ENCODE results near the gene URM1. TPM values are rescaled to one million over a fixed set of nuclear protein-coding genes. Genes with fewer than 3 reads are reported as not detected.

The URM1 gene
- total RNA-seq, 1 donor = 35.1 TPM

DNA sequence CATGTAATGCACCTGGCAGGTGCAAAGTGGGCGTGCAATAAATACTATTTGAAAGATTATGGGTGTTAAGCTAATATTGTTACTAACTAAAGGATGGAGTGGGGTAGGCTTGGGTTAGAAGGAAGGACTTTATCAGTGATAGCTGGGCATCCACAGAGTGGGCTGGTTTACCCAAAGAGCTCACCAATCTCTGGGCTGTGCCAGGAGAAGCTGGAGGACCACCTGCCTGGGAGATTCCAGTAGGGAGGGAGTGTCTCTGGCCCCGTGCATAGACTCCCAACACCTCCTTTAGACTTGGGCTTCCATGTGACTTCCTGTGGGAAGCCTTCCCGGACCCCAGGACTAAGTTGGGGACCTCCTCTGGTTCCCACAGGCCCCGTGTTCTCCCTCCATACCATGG, 5.6 kb upstream of the URM1 start:
- Histone ChIP-seq H4K20me1 (ENCODE audit: insufficient read depth, low read length) (no peaks in the 10 kb centered on the region), H3K79me2 (ENCODE audit: insufficient read depth, low read length) (no peaks in the 10 kb centered on the region), H3K27ac (ENCODE audit: low read depth, low read length) (no peak overlapping the region), H3K4me1 (ENCODE audit: insufficient read depth, low read length) (peaks cover 24% of the 10 kb centered on the region), H3K4me2 (ENCODE audit: insufficient read depth, low read length) (peak overlapping the region; percentile 76), H3K27me3 (ENCODE audit: insufficient read depth, low read length) (no peaks in the 10 kb centered on the region), H3K9me3 (ENCODE audit: low read depth, low read length) (no peaks in the 10 kb centered on the region), H2AFZ (ENCODE audit: low read length) (peak overlapping the region; percentile 92), H3K36me3 (ENCODE audit: insufficient read depth, low read length) (no peaks in the 10 kb centered on the region), H3K4me3 (ENCODE audit: insufficient read depth, low read length) (peak overlapping the region; percentile 70)
- peak; percentile 69 for DNase-seq (ENCODE audit: insufficient read length, low spot score, missing footprints)
- TF ChIP-seq, protein P1, sequence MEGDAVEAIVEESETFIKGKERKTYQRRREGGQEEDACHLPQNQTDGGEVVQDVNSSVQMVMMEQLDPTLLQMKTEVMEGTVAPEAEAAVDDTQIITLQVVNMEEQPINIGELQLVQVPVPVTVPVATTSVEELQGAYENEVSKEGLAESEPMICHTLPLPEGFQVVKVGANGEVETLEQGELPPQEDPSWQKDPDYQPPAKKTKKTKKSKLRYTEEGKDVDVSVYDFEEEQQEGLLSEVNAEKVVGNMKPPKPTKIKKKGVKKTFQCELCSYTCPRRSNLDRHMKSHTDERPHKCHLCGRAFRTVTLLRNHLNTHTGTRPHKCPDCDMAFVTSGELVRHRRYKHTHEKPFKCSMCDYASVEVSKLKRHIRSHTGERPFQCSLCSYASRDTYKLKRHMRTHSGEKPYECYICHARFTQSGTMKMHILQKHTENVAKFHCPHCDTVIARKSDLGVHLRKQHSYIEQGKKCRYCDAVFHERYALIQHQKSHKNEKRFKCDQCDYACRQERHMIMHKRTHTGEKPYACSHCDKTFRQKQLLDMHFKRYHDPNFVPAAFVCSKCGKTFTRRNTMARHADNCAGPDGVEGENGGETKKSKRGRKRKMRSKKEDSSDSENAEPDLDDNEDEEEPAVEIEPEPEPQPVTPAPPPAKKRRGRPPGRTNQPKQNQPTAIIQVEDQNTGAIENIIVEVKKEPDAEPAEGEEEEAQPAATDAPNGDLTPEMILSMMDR (IDR thresholded peaks at IDR 0.05; ENCODE audit: extremely low read depth, low read depth, low read length) = no peak

DNA sequence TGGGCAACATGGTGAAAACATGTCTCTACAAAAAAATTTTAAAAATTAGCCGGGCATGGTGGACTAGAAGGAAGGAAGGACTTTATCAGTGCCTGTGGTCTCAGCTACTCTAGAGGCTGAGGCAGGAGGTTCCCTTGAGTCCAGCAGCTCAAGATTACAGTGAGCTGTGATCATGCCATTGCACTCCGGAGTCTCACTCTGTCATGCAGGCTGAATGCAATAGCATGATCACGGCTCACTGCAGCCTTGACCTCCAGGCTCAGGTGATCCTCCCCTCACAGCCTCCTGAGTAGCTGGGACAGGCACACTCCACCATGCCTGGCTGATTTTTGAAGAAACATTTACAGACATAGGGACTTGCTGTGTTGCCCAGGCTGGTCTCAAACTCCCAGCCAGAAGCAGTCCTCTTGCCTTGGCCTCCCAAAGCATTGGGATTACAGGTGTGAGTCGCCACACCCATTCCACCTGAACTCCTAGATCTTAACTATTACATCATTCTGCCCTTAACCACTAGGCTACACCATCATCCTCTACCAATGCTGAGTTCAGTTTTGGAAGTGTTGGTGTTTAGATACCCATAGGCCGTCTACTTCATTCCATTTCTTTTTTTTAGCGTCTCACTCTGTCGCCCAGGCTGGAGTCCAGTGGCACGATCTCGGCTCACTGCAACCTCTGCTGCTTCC, 2.0 kb upstream of the URM1 start:
- no peak overlapping the region for H2AFZ ChIP-seq (ENCODE audit: low read length)
- H3K27ac ChIP-seq (ENCODE audit: low read depth, low read length) = no peak overlapping the region
- no peaks in the 10 kb centered on the region for H3K9me3 ChIP-seq (ENCODE audit: low read depth, low read length)
- H3K27me3 ChIP-seq (ENCODE audit: insufficient read depth, low read length) = no peaks in the 10 kb centered on the region
- H3K79me2 ChIP-seq (ENCODE audit: insufficient read depth, low read length) = peaks cover 26% of the 10 kb centered on the region
- H3K4me3 ChIP-seq (ENCODE audit: insufficient read depth, low read length) = no peak overlapping the region
- TF ChIP-seq, protein P1 (IDR thresholded peaks at IDR 0.05; ENCODE audit: extremely low read depth, low read depth, low read length) = no peak
- no peak overlapping the region for H3K4me2 ChIP-seq (ENCODE audit: insufficient read depth, low read length)
- H4K20me1 ChIP-seq (ENCODE audit: insufficient read depth, low read length) = no peaks in the 10 kb centered on the region
- H3K4me1 ChIP-seq (ENCODE audit: insufficient read depth, low read length) = peaks cover 28% of the 10 kb centered on the region
- no peaks in the 10 kb centered on the region for H3K36me3 ChIP-seq (ENCODE audit: insufficient read depth, low read length)
- no peak for DNase-seq (ENCODE audit: insufficient read length, low spot score, missing footprints)

DNA sequence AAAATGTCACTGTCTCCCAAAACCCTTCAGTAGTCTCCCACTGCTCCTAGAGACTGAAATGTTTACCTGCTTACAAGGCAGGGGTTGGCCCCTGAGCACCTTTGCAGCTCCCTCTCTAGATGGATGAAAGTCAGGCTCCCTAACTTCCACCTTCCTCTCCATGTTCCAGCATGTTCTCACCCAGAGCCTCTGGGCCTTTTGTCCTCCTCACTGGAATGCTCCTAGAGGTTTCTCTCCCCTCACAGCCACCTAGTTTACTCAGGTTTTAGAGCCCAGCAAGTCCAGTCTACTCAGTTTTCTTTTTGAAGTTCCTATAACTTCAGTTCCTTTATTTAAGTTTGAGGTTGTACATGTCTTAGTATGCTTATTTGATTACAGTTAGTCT, 815 bp upstream of the URM1 start:
- DNase-seq (ENCODE audit: insufficient read length, low spot score, missing footprints) = no peak
- Histone ChIP-seq H2AFZ (ENCODE audit: low read length) (peak overlapping the region; percentile 92), H3K79me2 (ENCODE audit: insufficient read depth, low read length) (peaks cover 38% of the 10 kb centered on the region), H3K4me3 (ENCODE audit: insufficient read depth, low read length) (peak overlapping the region; percentile 85), H3K9me3 (ENCODE audit: low read depth, low read length) (no peaks in the 10 kb centered on the region), H3K27me3 (ENCODE audit: insufficient read depth, low read length) (no peaks in the 10 kb centered on the region), H3K27ac (ENCODE audit: low read depth, low read length) (peak overlapping the region; percentile 88), H3K4me1 (ENCODE audit: insufficient read depth, low read length) (peaks cover 21% of the 10 kb centered on the region), H3K36me3 (ENCODE audit: insufficient read depth, low read length) (peaks cover 5% of the 10 kb centered on the region), H3K4me2 (ENCODE audit: insufficient read depth, low read length) (peak overlapping the region; percentile 83), H4K20me1 (ENCODE audit: insufficient read depth, low read length) (peaks cover 4% of the 10 kb centered on the region)
- TF ChIP-seq, protein P1 (IDR thresholded peaks at IDR 0.05; ENCODE audit: extremely low read depth, low read depth, low read length) = no peak

DNA sequence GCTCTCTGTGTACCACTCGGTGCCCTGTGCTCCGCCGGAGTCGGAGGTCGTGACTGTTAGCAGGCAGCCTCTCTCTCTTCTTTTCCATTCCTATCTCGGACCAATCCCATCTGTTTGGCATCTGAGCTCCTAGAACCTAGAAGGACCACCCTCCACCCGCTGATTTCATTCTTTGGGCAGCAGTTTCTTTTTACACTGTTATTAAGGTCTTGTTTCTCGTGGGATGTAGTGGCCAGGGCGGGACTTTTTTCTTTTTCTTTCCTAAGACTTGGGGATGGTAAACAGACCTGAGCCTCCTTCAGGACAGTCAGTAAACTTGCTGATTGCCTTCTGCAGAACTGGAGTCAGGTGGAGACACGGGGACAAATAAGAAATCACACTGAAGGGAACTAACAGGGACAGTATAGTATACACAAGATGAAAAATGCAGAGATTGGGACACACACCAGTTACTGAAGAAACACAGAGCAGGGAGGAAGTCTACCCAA, 500 bp downstream of the URM1 start:
- Histone ChIP-seq H3K9me3 (ENCODE audit: low read depth, low read length) (no peaks in the 10 kb centered on the region), H3K27me3 (ENCODE audit: insufficient read depth, low read length) (no peaks in the 10 kb centered on the region), H4K20me1 (ENCODE audit: insufficient read depth, low read length) (peaks cover 4% of the 10 kb centered on the region), H3K4me2 (ENCODE audit: insufficient read depth, low read length) (peak overlapping the region; percentile 87), H3K27ac (ENCODE audit: low read depth, low read length) (peak overlapping the region; percentile 88), H2AFZ (ENCODE audit: low read length) (peak overlapping the region; percentile 94), H3K4me3 (ENCODE audit: insufficient read depth, low read length) (peak overlapping the region; percentile 85), H3K79me2 (ENCODE audit: insufficient read depth, low read length) (peaks cover 46% of the 10 kb centered on the region), H3K4me1 (ENCODE audit: insufficient read depth, low read length) (peaks cover 20% of the 10 kb centered on the region), H3K36me3 (ENCODE audit: insufficient read depth, low read length) (peaks cover 5% of the 10 kb centered on the region)
- TF ChIP-seq, protein P1 (IDR thresholded peaks at IDR 0.05; ENCODE audit: extremely low read depth, low read depth, low read length) = no peak
- DNase-seq (ENCODE audit: insufficient read length, low spot score, missing footprints) = peak; percentile 86

All from osteoblast (primary cell).